Measurements from ENCODE around the gene SH2D6. TPM values are rescaled to one million over a fixed set of nuclear protein-coding genes. Genes with fewer than 3 reads are reported as not detected.
A peak's percentile ranks its signal among the peaks of the same experiment; 100 is the strongest.

Gene SH2D6
- total RNA-seq, 1 experiment from 2014 or later: 0.66 TPM

DNA sequence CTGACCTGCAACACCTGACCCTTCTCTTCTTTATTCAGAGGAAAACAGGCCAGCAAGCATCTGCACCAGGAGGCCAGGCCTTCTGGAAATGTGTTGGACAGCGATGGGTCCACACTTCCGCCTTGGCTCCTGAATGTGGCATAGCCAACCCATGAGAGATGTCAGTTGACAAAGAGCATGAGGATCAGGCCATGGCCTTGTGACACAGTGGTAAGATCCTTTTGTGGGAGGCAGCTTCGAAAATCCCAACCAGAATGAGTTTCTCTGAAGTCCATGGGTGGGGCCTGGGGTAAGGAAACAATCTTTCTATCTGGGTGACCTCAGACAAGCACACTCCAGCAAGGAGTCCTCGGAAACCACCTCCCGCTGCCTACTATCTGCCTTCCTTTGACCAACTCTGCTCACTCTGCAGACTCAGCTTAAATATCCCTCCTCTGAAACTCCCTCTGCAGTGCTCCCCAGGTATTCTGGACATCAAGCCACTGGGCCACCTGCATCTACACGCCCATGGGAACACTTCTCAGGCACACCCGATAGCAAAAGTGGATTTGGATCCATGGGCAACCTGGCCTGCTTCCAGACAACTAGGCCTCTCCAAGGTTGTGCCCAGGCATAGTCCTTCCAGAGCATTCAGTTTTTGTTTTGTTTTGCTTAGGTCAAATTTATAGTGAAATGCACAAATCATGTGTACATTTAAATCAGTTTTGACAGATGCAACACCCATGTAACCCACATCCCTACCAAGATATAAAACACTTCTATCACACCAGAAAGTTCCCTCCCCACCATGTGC, 3.6 kb upstream of the SH2D6 start:
- in situ Hi-C loops (cut with HindIII; ENCODE audit: low pct_unique_long_range_greater_than_20kb, low sequenced_read_pairs): no loop called here

DNA sequence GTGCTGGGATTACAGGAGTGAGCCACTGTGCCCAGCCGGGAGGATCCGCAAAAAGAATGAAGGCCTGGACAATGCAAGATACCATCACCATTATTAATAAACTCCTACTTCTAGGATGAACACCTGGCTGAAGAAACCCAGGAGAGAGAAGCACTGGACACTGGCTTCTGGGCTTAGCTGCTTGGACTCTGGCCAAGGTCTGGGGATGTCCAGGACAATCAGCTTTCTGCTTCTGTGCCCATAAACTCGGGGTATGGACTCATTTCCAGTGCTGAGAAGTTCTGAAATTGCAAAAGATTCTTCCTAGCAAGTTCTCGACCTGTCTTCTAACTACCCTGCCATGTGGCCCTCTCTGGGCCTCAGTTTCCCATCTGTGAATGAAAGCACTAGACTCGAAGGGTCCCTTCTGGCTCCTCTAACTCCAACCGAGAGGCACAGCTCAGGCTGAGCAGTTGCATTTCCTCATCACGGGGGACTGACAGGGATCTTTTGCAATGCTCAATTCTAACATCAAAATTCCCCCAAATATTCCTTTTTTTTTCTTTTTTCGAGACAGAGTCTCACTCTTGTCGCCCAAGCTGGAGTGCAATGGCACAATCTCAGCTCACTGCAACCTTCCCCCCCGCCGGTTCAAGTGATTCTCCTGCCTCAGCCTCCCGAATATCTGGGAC, 2.4 kb upstream of the SH2D6 start:
- in situ Hi-C loops (cut with HindIII; ENCODE audit: low pct_unique_long_range_greater_than_20kb, low sequenced_read_pairs): no loop called here

More for the DNA sequence above, 3.6 kb upstream of the SH2D6 start:
- peak; percentile 65 for DNase-seq (ENCODE audit: low read depth, low spot score)

GRCh38 chr2:85419009-85419675, 628 bp downstream of the SH2D6 start:
- DNase-seq (ENCODE audit: low read depth, low spot score): no peak
- in situ Hi-C loops (cut with HindIII; ENCODE audit: low pct_unique_long_range_greater_than_20kb, low sequenced_read_pairs): no loop called here

More for the DNA sequence above, 2.4 kb upstream of the SH2D6 start:
- DNase-seq (ENCODE audit: low read depth, low spot score): no peak

- peak; percentile 86 for DNase-seq (ENCODE audit: low read depth, low spot score)
- in situ Hi-C loops (cut with HindIII; ENCODE audit: low pct_unique_long_range_greater_than_20kb, low sequenced_read_pairs): no loop called here
These were observed 2.2 kb downstream of the SH2D6 start for GRCh38 chr2:85420536-85421259.

- in situ Hi-C loops (cut with HindIII; ENCODE audit: low pct_unique_long_range_greater_than_20kb, low sequenced_read_pairs): no loop called here
These were observed 3.0 kb downstream of the SH2D6 start for GRCh38 chr2:85421260-85422071.

DNA sequence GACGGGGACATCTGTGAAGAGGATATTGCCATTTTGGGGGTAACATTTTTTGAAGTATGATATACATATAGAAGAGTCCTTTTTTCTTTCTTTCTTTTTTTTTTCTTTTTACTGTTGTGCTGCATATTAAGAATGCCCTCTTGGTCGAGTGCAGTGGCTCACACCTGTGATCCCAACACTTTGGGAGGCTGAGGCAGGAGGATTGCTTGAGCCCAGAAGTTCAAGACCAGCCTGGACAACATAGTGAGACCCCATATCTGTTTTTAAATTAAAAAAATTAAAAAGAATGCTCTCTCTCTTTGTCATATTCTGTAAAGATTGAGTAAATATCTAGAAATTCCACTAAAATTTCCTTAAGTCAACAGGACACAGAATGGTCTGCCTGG, 3.6 kb downstream of the SH2D6 start:
- no peak for DNase-seq (ENCODE audit: low read depth, low spot score)
- in situ Hi-C loops (cut with HindIII; ENCODE audit: low pct_unique_long_range_greater_than_20kb, low sequenced_read_pairs): no loop called here

More at GRCh38 chr2:85421260-85422071, 3.0 kb downstream of the SH2D6 start:
- peak; percentile 19 for DNase-seq (ENCODE audit: low read depth, low spot score)

GRCh38 chr2:85423525-85423924, 5.0 kb downstream of the SH2D6 start:
- in situ Hi-C loops (cut with HindIII; ENCODE audit: low pct_unique_long_range_greater_than_20kb, low sequenced_read_pairs): no loop called here

GRCh38 chr2:85425588-85425987, 7.1 kb downstream of the SH2D6 start:
- DNase-seq (ENCODE audit: low read depth, low spot score): no peak
- in situ Hi-C loops (cut with HindIII; ENCODE audit: low pct_unique_long_range_greater_than_20kb, low sequenced_read_pairs): no loop called here

More at GRCh38 chr2:85423525-85423924, 5.0 kb downstream of the SH2D6 start:
- no peak for DNase-seq (ENCODE audit: low read depth, low spot score)

DNA sequence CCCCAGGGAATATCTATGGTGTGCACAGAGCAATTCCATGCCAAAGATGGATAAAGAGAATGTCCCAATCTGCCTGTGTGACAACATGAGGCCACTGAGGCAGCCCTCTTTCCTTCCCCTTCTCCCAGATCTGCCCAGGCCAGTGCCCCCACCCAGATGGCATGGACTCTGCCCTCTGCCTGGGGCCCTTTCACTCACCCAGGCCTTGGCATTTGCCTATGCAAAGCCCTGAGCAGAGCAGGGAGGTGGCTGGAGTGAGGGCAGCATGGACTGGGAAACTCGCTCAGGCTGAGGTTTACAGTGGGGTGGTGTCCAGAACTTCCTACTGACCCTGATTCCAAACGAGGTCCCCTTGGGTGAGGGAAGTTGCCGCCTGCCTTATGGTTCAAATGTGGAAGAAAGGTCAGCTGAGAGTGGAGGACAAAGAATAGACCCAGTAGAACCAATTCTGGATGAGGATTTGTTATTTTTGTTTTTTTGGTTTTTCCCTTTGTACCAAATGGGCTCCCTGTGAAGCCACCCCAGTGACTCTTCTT, 8.9 kb downstream of the SH2D6 start:
- in situ Hi-C loops (cut with HindIII; ENCODE audit: low pct_unique_long_range_greater_than_20kb, low sequenced_read_pairs): no loop called here
- DNase-seq (ENCODE audit: low read depth, low spot score): no peak

- in situ Hi-C loops (cut with HindIII; ENCODE audit: low pct_unique_long_range_greater_than_20kb, low sequenced_read_pairs): no loop called here
- DNase-seq (ENCODE audit: low read depth, low spot score): no peak
These were observed 9.9 kb downstream of the SH2D6 start for GRCh38 chr2:85428343-85428881.

- in situ Hi-C loops (cut with HindIII; ENCODE audit: low pct_unique_long_range_greater_than_20kb, low sequenced_read_pairs): no loop called here
- peak; percentile 28 for DNase-seq (ENCODE audit: low read depth, low spot score)
These were observed 10.9 kb downstream of the SH2D6 start for GRCh38 chr2:85429213-85429923.

DNA sequence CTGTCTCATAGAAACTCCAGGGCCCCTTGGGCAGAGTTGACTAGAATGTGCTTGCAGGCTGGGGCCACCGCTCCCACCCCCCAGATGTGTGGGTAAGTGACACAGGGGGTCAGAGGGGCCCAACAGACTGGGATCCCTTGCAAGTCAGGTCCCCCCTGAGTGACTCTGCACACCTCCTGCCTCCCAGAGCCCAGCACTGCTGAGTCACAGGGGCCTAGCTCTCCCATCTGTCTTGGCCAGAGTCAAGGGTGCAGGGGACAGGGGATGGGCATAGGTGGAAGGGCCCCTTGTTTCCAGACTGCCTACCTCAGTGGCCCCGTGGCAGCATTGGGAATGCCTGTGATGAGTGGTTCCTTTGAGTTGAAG, 11.4 kb downstream of the SH2D6 start:
- in situ Hi-C loops (cut with HindIII; ENCODE audit: low pct_unique_long_range_greater_than_20kb, low sequenced_read_pairs): no loop called here
- no peak for DNase-seq (ENCODE audit: low read depth, low spot score)

DNA sequence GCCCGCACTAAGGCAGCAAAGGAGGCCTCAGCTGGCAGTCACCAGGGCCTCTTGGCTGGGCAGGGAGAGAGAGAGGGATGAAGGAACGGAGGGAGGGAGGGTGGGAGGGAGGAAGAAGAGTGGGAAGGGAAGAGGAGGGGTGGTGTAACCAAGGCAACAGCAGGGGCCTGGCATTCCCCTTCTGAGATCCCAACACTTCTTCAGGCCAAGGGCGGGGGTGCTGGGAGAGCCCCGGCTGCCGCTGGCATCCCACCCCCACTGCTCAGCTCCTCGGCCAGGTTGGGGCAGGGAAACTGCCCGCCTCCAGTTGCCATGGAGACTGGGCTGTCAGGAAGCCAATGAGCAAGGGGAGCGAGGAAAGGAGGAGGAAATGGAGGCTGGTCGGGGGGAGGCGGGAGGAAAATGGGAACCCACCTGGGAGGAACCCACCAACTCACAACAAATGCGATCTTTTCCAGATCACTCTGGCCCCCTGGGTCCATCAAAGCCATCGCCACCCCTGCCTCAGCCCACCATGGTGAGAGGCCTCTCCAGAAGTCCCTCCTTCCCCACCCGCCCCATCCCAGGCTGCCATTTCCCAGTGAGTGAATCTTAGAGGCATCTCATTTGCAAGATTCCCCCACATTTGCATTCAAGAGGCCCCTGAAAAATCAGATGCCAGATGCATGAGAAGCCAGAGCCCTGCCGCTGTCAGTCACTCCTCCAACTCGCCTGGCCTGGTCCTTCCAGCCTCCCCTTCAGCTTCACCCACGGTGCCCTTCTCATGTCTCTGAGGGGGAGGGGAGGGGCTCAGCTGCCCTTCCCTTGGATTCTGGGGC, 12.4 kb downstream of the SH2D6 start:
- no peak for DNase-seq (ENCODE audit: low read depth, low spot score)
- in situ Hi-C loops (cut with HindIII; ENCODE audit: low pct_unique_long_range_greater_than_20kb, low sequenced_read_pairs): no loop called here

GRCh38 chr2:85431570-85432205, 13.2 kb downstream of the SH2D6 start:
- no peak for DNase-seq (ENCODE audit: low read depth, low spot score)
- in situ Hi-C loops (cut with HindIII; ENCODE audit: low pct_unique_long_range_greater_than_20kb, low sequenced_read_pairs): no loop called here

- no peak for DNase-seq (ENCODE audit: low read depth, low spot score)
- in situ Hi-C loops (cut with HindIII; ENCODE audit: low pct_unique_long_range_greater_than_20kb, low sequenced_read_pairs): no loop called here
These were observed 15.1 kb downstream of the SH2D6 start for GRCh38 chr2:85433511-85434089.

Measured in SK-MEL-5 (cell line).